ENCODE measurements around the gene GRAMD4. TPM values are rescaled to one million over a fixed set of nuclear protein-coding genes. Genes with fewer than 3 reads are reported as not detected.
A peak's percentile ranks its signal among the peaks of the same experiment; 100 is the strongest.

The GRAMD4 gene
- total RNA-seq, 1 donor from 2014 or later = 94.0 TPM

DNA sequence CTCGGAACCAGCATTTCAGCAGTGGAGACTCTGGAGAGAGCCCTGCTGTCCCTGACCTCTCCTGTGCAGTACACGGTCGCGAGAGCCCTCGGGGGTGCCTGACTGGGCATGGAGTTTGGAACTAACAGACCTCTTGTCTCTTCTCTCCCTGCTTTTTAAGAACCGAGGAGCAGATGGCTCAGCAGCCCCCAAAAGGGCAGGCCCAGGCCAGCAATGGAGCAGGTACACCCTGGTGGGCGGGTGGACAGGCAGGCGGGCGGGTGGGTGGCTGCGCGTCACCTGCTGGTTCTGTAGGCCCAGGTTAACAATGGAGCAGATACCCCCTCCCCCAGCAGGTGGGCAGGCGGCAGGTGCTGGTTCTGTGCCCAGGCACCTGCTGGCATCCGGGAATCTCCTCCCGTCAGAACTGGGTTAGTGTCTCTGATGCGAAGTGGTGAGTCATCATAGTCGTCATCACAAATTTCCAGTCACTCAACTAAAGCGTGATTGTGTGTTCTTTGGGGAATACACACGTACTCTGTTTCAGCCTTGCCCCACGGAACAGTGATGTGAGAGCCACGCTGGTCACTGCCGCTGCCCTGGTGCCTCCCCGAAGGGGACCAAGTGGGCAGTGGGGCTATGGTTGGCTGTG lies 41.1 kb downstream of the GRAMD4 start:
- DNase-seq (no peak), ATAC-seq (peak; percentile 30)
- intact Hi-C loops (cut with micrococcal nuclease) = no loop called here

DNA sequence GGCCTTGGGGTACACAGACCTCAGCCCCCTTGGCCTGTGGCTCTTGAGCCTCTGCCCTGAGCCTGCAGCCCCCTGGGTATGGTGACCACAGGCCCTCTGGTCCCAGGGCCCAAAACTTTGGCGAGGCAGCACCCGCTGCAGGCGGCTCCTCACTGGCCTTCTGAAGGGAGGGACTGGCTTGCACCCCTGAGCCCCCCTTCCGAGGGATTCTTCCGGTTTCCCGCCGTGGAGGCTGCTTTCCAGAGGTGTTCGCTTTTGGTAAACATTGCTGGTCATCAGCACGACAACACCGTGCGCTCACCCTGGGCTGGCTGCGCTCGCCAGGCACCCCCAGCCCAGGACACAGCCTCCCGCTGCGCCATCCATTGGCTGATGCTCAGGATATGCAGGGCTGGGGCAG lies 42.0 kb downstream of the GRAMD4 start:
- intact Hi-C loops (cut with micrococcal nuclease) = no loop called here
- DNase-seq = no peak
- ATAC-seq = no peak

DNA sequence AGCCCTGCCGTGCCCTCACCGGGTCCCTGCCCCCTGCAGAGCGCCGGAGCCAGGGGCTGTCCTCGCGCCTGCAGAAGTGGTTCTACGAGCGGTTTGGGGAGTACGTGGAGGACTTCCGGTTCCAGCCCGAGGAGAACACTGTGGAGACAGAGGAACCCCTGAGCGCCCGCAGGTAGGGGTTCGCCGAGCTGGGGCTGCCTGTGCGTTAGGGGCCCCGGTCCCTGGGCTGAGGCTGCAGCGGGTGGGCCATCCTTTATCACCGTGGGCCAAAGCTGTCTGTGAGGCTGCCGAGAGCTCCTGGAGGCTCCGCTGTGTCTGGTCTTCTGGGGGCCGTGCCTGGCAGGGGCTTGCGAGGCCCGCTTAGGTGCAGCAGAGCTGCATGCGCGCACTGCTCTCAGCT lies 42.8 kb downstream of the GRAMD4 start:
- no peak for DNase-seq
- intact Hi-C loops (cut with micrococcal nuclease) = no loop called here
- no peak for ATAC-seq

DNA sequence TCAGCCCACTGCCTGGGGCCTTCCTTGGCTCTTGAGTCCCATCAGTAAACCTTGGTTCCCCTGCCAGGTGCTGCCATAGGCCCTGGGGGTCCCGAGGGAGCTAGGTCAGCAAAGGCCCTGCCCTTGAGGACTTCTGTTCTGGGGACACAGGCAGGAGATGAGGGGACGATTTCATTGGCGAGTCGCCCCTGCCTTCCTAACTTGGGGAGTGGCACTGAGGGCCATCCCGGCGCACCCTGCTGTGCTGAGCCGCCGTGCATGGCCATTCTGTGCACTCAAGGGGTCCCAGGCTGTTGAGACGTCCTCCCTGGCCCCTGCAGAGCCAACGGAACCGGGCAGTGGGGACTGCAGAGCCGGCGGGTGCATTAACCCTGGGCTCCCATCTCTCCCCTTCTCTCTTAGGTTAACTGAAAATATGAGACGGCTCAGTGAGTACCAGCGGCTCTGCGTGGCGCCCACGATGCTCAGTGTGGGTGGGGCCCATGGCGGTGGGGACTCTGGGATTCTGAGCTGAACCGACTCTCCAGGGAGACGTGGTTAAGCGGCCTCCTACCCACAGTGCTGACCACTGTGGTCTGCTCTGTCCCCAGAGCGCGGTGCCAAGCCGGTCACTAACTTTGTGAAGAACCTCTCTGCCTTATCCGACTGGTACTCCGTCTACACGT lies 43.4 kb downstream of the GRAMD4 start:
- DNase-seq = peak; percentile 29
- intact Hi-C loops (cut with micrococcal nuclease) = no loop called here

DNA sequence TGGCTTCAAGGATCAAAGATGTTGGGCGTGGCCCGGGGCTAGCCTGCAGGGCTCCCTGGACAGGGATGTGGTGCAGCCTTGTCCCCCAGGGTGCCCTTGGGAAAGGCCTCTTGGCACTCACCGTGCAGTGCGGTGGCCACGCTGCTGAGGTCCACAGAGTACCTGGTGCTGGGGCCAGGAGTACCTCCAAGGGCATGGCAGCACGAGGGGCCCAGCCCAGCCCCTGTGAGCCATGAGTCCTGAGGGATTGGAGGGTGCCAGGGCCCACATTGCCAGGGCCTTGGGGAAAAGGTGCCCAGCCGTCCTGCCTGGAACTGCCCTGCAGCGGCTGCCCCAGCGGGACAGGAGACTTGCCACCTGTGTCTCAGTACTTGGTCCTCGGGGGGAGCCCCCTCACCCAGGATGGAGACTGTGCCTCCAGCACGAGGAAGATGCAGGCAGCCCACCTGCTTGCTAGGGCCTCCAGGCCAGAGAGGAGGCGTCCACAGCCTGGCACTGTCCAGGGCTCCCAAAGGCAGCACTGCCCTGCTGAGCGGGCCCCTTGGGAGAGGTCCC lies 44.2 kb downstream of the GRAMD4 start:
- intact Hi-C loops (cut with micrococcal nuclease) = no loop called here
- peak; percentile 30 for DNase-seq
- ATAC-seq = peak; percentile 26

More for the DNA sequence above, 43.4 kb downstream of the GRAMD4 start:
- ATAC-seq = no peak

DNA sequence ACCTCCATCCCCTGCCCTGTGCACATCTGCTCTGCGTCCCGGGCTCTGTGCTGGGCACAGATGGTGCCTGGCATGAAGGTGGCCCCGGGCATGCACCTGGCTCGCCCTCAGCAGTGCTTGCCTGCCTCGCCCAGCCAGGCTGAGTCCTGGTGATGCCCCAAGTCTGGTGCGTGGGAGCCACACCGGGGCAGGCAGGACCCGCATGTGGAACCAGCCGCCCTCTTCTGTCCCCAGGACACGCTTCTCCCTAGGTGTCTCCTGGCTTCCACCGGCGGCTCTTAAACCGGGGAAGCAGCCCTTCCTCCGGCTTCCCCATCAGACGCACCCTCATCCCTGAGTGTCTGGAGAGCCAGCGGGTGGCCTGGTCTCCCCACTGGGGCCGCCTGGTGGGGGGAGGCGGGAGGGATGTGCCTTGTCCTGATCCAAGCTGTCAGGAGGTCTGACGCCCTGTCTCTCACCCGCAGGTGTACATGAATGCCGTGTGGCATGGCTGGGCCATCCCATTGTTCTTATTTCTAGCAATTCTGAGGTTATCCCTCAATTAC lies 45.0 kb downstream of the GRAMD4 start:
- ATAC-seq (no peak), DNase-seq (peak; percentile 24)
- intact Hi-C loops (cut with micrococcal nuclease) = no loop called here

DNA sequence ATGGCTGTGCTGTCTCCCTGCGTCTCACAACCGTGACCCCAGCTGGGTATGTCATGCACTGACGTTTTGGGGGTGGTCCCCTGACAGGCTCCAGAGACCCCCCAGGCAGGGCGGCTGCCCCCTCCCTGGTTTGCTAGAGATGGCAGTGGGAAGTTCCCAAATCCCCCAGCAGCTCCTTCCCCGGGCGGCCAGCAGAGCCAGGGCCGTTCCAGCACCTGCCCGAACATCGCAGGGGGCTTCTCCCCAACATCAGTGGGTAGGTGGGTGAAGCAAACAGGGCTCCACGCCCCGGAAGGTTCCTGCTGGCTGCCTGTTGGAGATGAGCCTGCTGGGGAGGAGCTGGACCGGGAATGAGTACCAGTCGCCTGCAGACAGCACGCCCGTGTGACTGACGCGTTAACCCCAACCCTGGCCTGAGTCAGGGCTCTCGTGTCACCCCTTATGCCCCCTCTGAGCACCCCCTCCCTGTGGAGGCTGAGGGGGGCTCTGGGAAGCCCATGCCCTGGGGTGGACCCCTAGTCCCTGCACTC lies 45.6 kb downstream of the GRAMD4 start:
- ATAC-seq (no peak), DNase-seq (peak; percentile 18)
- intact Hi-C loops (cut with micrococcal nuclease) = no loop called here

DNA sequence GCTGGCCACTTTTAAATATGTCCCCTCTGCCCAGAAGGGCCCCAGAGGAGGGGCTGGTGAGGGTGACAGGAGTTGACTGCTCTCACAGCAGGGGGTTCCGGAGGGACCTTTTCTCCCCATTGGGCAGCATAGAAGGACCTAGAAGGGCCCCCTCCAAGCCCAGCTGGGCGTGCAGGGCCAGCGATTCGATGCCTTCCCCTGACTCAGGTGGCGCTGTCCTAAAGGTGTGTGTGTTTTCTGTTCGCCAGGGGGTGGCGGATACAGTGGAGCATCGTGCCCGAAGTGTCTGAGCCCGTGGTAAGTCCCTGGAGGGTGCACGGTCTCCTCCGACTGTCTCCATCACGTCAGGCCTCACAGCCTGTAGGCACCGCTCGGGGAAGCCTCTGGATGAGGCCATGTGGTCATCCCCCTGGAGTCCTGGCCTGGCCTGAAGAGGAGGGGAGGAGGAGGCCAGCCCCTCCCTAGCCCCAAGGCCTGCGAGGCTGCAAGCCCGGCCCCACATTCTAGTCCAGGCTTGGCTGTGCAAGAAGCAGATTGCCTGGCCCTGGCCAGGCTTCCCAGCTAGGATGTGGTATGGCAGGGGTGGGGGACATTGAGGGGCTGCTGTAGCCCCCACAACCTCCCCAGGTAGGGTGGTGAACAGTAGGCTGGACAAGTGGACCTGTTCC lies 46.5 kb downstream of the GRAMD4 start:
- peak; percentile 22 for DNase-seq
- intact Hi-C loops (cut with micrococcal nuclease) = no loop called here

DNA sequence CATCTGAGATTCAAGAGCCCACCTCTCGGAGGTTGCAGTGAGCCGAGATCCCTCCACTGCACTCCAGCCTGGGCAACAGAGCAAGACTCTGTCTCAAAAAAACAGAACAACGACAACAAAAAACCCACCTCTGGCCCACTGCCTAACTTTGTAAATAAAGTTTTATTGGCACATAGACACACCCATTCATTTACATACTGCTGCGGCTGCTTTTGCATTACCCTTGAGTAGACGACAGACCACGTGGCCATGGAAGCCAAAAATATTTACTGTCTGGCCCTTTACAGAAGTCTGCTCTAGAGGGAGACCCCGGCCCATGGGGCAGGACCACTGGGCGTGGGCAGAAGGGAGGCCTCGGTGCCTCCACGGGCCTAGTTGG lies 47.0 kb downstream of the GRAMD4 start:
- ATAC-seq = no peak
- intact Hi-C loops (cut with micrococcal nuclease) = no loop called here

More for the DNA sequence above, 46.5 kb downstream of the GRAMD4 start:
- no peak for ATAC-seq

DNA sequence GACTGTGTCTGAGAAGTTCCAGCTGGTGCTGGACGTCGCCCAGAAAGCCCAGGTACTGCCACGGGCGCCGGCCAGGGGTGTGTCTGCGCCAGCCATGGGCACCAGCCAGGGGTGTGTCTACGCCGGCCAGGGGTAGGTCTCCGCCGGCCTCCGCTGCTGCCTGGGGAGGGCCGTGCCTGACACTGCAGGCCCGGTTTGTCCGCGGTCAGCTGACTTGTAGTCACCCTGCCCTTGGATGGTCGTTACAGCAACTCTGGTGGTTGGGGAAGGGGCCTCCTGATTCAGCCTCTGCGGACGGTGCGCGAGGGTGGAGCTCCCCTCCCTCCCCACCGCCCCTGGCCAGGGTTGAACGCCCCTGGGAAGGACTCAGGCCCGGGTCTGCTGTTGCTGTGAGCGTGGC lies 47.9 kb downstream of the GRAMD4 start:
- intact Hi-C loops (cut with micrococcal nuclease) = no loop called here
- DNase-seq = peak; percentile 31

More for the DNA sequence above, 47.0 kb downstream of the GRAMD4 start:
- DNase-seq = no peak

DNA sequence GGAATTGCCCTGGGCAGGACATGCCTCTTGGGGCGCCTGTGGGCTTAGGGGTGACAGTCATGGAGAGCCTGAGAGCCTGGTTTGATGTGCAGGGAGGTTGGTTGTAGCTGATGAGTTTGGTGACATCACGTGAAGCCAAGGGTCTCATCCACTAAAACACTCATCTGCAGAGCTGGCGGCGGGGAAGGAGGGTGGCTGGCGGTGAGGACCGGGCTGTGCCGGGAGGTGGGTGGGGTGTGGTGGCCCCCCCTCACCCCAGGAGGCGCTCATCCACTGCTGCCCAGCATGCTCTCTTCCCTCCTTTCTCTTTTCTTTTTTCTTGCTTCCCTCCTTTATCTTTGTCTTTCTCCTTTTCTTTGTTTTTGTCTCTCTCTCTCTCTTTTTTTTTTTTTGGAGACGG lies 49.0 kb downstream of the GRAMD4 start:
- DNase-seq = no peak
- intact Hi-C loops (cut with micrococcal nuclease) = no loop called here
- no peak for ATAC-seq

More for the DNA sequence above, 47.9 kb downstream of the GRAMD4 start:
- ATAC-seq = no peak

DNA sequence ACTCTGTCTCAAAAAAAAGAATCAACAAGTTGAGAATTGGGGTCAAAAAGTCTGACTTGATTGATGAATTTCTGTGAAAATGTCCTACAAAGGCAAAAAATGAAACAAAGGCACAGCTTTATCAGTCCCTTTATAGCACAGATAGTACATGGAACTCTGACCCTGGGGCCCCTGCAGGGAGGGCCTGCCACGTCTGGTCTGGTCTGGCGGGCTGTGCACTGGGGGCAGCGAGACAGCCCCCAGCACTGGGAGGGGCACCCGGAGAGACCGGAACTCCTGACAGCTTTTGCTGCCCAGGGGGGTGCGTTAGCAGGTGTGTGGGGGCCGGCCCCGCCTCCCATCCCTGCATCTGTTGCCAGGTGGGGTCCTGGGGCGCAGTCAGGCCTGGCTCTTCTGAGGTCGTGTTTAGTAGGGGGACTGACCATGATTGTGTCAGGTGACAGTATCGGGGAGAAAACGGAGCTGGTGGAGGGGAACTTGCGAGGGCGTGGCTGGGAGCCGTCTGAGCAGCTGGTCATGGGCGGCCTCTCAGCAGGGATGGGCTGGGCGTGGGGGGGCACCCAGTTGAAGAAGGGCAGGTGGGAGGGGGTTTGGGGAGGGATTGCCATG lies 51.7 kb downstream of the GRAMD4 start:
- intact Hi-C loops (cut with micrococcal nuclease) = no loop called here
- ATAC-seq (no peak), DNase-seq (no peak)

DNA sequence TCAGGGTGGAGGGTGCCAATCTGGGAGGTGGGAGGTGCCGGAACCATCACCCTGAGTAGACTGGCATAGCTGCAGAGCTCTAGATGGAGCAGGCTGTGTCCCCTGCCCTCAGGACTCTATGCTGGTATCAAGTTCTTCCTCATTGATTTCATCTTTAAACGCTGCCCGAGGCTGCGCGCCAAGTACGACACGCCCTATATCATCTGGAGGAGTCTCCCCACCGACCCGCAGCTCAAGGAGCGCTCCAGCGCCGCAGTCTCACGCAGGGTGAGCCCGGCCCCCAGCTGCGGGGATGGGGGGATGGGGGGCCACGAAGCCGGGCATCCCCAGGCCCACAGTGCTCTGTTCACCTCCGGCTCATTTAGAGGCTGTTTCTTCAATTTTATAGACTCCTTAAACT lies 52.5 kb downstream of the GRAMD4 start:
- DNase-seq = no peak
- ATAC-seq = no peak
- intact Hi-C loops (cut with micrococcal nuclease) = no loop called here

DNA sequence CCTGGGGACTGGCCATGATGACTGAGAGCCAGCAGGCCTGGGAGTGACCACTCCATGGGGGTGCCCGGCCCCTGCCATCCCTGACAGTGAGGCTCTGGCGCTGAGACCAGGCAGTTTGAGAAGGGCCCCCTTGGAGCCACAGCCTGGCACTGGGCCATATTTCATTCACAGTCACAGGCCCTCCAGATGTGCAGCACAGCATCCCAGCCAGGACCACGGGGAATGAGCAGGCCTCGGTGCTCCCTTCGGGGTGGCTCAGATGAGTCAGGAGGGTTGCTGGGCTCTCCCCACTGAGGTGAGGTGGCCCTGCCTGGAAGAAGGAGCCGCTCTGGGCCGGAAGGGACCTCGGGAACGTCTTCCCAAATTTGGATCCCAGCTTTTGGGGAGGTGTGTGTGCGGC lies 53.0 kb downstream of the GRAMD4 start:
- no peak for DNase-seq
- no peak for ATAC-seq
- intact Hi-C loops (cut with micrococcal nuclease) = no loop called here

DNA sequence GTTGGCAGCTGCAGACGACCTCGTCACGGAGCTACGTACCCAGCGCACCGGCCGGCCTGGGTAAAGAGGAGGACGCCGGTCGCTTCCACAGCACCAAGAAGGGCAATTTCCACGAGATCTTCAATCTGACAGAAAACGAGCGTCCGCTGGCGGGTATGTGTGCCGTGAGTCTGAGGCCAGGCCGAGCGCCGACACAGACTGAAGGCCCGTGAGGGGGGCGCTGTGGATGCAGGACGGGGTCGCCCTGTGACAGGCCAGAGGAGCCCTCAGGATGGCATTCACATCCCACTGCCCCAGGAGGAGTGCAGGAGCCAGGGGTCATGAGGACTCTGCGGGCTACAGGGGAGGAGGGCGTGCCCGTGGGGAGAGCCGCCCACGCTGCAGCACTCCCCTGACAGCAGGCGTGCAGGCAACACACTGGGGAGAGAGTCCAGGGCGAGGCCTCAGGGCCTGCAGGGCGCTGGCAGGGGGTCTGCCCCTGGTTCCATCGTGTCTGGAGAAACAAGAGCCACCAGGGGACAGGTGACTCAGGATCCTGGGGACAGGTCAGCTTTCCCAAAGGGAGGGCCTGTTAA lies 53.6 kb downstream of the GRAMD4 start:
- no peak for DNase-seq
- intact Hi-C loops (cut with micrococcal nuclease) = no loop called here
- ATAC-seq = no peak

DNA sequence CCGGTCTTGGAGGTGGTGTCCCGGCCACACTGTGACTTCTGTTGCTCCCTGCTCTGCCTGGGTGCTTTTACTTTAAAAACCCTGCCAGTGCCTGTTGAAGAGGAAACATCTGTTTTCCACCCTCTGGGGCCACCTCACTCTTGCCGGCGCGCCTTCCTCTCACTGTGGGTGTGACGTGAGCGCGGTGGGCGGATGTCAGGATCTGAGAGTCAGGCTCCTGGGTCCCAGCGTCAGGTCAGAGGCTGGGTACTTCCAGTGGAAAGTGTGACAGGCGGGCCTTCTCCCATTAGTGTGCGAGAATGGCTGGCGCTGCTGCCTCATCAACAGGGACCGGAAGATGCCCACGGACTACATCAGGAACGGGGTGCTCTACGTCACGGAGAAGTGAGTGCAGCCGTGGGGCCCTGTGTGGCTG lies 54.2 kb downstream of the GRAMD4 start:
- intact Hi-C loops (cut with micrococcal nuclease) = no loop called here
- ATAC-seq (peak; percentile 15), DNase-seq (peak; percentile 77)

DNA sequence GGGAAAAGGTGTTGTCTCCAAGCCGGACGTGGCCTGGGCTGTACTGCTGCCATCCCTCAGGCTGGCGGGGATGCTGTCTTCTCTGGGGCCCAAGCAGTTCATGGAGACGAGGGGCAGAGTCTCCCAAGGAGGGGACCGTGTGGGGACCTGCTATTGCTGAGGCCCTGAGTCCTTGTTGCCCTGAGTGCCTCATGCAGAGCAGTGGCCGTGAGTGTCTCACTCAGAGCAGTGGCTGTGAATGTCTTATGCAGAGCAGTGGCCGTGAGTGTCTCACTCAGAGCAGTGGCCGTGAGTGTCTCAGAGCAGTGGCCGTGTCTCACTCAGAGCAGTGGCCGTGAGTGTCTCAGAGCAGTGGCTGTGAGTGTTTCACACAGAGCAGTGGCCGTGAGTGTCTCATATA lies 54.7 kb downstream of the GRAMD4 start:
- ATAC-seq = no peak
- no peak for DNase-seq
- intact Hi-C loops (cut with micrococcal nuclease) = no loop called here

DNA sequence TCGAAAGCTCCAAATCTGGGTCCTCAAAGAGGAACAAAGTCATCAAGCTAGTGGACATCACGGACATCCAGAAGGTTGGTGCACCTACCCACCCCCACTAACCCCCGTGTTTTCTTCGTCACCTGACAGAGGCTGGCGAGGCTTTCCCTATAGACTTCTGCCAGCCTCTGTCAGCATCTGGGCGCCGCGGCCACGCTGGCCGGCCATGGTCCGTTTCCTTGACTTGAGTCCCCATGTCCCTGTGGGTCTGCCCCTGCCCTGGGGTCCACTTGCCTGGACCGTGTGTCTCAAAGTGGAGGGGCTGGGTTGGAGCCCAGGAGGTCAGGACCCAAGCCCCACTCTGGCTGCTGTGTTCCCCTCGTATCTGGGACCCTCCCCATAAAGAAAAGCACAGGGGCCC lies 55.3 kb downstream of the GRAMD4 start:
- no peak for DNase-seq
- intact Hi-C loops (cut with micrococcal nuclease) = no loop called here
- no peak for ATAC-seq

DNA sequence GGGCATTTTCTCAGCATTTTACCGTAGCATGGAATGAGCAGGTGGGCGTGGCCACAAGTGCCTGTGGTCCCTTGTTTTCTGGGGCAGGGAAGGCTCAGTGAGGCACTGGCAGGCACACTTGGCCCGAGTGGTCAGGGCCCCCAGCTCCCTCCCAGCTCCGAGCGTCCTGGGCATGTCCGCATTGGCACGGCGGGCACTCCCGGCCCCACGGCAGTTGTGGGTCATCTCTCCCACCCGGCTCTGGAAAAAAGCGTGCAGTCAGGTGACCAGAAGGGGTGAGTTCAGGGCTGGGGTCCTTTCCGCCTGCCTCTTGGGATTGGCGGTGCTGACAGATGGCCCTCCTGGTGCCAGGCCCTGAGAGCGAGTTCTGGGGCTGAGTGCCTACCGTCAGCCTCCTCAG lies 55.8 kb downstream of the GRAMD4 start:
- ATAC-seq (peak; percentile 1), DNase-seq (no peak)
- intact Hi-C loops (cut with micrococcal nuclease) = no loop called here

Measured in left ventricle myocardium superior (tissue), 1 donor.